T-helper 2 cell treated with Interferon-gamma antibody and Interleukin-4, amounts not matched to agents 5 μg/mL and 100 μg/mL, for 36 hours (primary cell): ENCODE measurements around the gene SYPL2.
"Not testable (repeated sequence)": the region's sequence is repeated elsewhere in the genome, so short reads cannot be mapped to it uniquely, and the experiment has no call there.

Experiments
- DNase-seq: peaks from one replicate; pipeline ENCODE4 v3.0.0; 2021; ENCODE audit warnings: low spot score
- H3K27ac Mint-ChIP-seq: one replicate; pipeline ENCODE4 v1.8.0; 2021; ENCODE audit warnings: mild to moderate bottlenecking, mixed read lengths
- H3K27me3 Mint-ChIP-seq: one replicate; pipeline ENCODE4 v1.8.0; 2021; ENCODE audit warnings: low read depth, mixed read lengths
- H3K36me3 Mint-ChIP-seq: one replicate; pipeline ENCODE4 v1.8.0; 2021; ENCODE audit warnings: low read depth, mixed read lengths
- H3K4me1 Mint-ChIP-seq: one replicate; pipeline ENCODE4 v1.8.0; 2021; ENCODE audit warnings: low read depth, mixed read lengths
- H3K4me3 Mint-ChIP-seq: one replicate; pipeline ENCODE4 v1.8.0; 2022; ENCODE audit warnings: mild to moderate bottlenecking, moderate library complexity, mixed read lengths
- H3K9me3 Mint-ChIP-seq: one replicate; pipeline ENCODE4 v1.8.0; 2021; ENCODE audit warnings: mixed read lengths

The SYPL2 gene

GRCh38 chr1:109447524-109447923 lies 18.8 kb upstream of the SYPL2 start:
- H3K4me3 Mint-ChIP-seq = no peak overlapping the region
- no peaks in the 10 kb centered on the region for H3K36me3 Mint-ChIP-seq
- H3K27me3 Mint-ChIP-seq = peaks cover 41% of the 10 kb centered on the region
- no peaks in the 10 kb centered on the region for H3K4me1 Mint-ChIP-seq
- no peak for DNase-seq
- no peaks in the 10 kb centered on the region for H3K9me3 Mint-ChIP-seq
- no peak overlapping the region for H3K27ac Mint-ChIP-seq

DNA sequence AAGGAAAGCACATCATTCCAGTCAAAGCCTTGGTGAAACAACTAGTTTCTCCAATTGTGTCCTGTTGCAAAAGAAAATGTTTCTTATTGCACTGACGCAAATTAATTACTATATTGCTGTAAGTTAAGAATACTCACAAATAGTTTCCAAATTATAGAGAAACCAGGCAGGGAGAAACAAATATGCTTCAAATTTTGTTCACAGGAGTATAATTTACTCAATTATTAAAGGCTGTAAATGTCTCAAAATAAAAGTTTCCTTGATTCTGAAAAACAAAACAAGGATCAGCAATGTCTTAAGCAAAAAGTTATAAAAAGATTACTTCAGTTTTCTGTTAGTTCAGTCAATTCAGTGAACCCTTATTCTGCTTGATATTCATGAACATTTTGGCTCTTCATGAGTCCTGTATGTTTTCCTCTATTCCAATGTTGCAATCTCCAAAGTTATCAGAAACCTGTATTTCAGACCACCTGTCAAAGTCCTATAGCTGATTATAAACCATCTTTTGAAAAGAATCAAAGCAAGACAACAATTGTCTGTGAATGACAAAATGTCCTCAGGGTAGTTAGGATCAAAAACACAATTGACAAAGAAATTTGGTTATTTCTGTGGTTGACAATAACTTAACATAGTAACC lies 11.7 kb upstream of the SYPL2 start:
- H3K27ac Mint-ChIP-seq = no peak overlapping the region

DNA sequence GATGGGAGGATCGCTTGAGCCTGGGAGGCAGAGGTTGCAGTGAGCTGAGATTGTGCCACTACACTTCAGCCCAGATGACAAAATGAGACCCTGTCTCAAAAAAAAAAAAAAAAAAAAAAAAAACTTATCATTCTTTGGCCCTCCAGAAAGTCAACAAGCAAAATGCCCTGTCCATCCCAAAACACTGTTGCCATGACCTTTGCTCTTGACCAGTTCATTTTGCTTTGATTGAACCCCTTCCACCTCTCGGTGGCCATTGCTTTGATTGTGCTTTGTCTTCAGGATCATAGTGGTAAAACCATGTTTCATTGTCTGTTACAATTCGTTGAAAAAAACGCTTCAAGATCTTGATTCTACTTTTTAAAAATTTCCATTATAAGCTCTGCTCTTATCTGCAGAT lies 8.5 kb upstream of the SYPL2 start:
- Mint-ChIP-seq H3K9me3 (peaks cover 24% of the 10 kb centered on the region), H3K27ac (no peak overlapping the region), H3K4me1 (no peaks in the 10 kb centered on the region), H3K4me3 (no peak overlapping the region), H3K27me3 (peaks cover 41% of the 10 kb centered on the region), H3K36me3 (no peaks in the 10 kb centered on the region)
- no peak for DNase-seq

More for the DNA sequence above, 11.7 kb upstream of the SYPL2 start:
- Mint-ChIP-seq H3K27me3 (peaks cover 40% of the 10 kb centered on the region), H3K4me3 (no peak overlapping the region), H3K36me3 (no peaks in the 10 kb centered on the region), H3K9me3 (peaks cover 24% of the 10 kb centered on the region), H3K4me1 (no peaks in the 10 kb centered on the region)
- DNase-seq = no peak

DNA sequence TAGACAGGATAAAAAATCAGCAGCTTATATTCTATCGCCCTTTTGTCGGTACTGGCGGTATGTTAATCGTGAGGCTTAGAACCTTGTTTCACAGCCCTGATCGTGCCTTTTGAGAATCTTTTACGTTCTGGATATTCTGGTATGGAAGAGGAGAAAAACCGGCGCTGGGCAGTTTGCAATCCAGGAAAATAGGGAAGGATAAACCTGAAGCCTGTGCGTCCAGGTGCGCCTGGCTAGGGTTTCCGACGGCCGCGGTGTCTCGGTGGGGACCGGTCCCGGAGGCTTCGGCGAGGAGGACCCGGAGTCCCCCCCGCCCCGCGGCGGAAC lies 258 bp upstream of the SYPL2 start:
- no peak for DNase-seq
- Mint-ChIP-seq H3K4me1 (peaks cover 1% of the 10 kb centered on the region), H3K36me3 (no peaks in the 10 kb centered on the region), H3K4me3 (peak overlapping the region; percentile 63), H3K9me3 (no peaks in the 10 kb centered on the region), H3K27ac (no peak overlapping the region), H3K27me3 (peaks cover 86% of the 10 kb centered on the region)

DNA sequence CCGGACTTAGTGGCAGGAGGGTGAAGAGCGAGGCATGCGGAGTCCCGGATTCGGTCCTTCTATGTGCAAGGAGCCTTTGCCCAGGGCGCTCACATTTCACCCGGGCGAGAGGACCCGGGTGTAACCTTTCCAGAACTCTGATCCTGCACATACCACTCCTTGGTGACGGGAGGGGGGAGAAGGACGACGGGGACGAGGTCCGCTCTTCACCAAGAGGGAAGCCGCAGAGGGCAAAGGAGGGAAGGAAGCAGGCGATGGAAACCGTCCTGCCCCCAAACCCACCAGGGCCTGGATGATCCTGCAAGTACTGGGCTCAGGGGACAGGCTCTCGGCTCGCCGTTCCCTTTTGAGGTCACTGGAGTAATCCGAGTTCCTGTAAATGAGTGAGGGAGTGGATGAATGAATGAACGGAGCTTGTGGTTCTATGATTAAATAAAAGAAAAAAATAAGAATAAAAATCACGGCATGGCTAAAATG lies 993 bp downstream of the SYPL2 start:
- Mint-ChIP-seq H3K27me3 (peaks cover 79% of the 10 kb centered on the region), H3K4me1 (peaks cover 1% of the 10 kb centered on the region), H3K4me3 (peak overlapping the region; percentile 13), H3K36me3 (no peaks in the 10 kb centered on the region), H3K27ac (no peak overlapping the region), H3K9me3 (no peaks in the 10 kb centered on the region)
- no peak for DNase-seq

DNA sequence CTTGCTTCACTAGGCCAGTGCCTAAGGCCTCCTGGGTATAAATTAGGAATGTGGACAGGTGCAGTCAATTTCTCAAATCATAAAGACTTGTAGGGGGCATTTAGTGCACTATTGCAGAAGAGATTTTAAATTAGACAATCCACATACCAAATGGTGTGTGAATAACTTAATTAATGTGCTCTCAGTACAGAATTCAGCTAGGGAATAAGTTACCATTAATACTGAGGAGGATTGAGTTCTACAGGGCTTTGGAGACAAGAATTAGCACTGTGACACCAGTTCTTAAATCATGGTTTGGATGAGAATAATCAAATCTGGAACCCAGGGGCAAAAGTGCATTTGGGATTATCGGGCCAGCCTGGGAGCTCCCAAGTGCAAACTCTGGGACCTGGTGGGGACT lies 1.7 kb downstream of the SYPL2 start:
- DNase-seq = no peak
- Mint-ChIP-seq H3K9me3 (no peaks in the 10 kb centered on the region), H3K36me3 (no peaks in the 10 kb centered on the region), H3K27ac (no peak overlapping the region), H3K4me3 (no peak overlapping the region), H3K27me3 (peaks cover 75% of the 10 kb centered on the region), H3K4me1 (peaks cover 1% of the 10 kb centered on the region)

GRCh38 chr1:109468903-109469302 lies 2.6 kb downstream of the SYPL2 start:
- Mint-ChIP-seq H3K9me3 (no peaks in the 10 kb centered on the region), H3K36me3 (no peaks in the 10 kb centered on the region), H3K27ac (no peak overlapping the region), H3K27me3 (peaks cover 73% of the 10 kb centered on the region), H3K4me3 (no peak overlapping the region), H3K4me1 (peaks cover 1% of the 10 kb centered on the region)
- no peak for DNase-seq

DNA sequence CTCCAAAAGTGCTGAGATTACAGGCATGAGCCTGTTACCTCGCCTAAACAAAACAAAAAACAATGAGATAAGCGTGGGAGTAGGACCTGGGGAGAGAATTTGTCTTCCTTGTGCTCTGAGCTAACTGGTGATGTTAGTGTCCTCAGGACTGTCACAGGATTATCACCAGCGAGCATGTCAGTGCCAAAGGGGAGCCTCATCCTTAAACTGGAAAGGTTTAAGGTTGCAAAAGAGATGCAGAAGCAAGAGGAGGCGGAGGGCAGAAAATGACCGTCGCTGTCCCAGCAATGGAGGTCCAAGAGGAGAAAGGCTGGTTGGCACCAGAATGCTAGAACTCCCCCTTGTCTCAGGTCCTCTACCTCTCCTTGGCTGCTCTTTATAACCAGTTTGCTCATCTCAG lies 3.9 kb downstream of the SYPL2 start:
- Mint-ChIP-seq H3K4me1 (peaks cover 1% of the 10 kb centered on the region), H3K9me3 (no peaks in the 10 kb centered on the region), H3K27me3 (peaks cover 61% of the 10 kb centered on the region), H3K27ac (no peak overlapping the region), H3K4me3 (no peak overlapping the region), H3K36me3 (no peaks in the 10 kb centered on the region)
- no peak for DNase-seq

- H3K27me3 Mint-ChIP-seq = peaks cover 52% of the 10 kb centered on the region
- H3K4me3 Mint-ChIP-seq = no peak overlapping the region
- DNase-seq = no peak
- no peaks in the 10 kb centered on the region for H3K9me3 Mint-ChIP-seq
- H3K27ac Mint-ChIP-seq = no peak overlapping the region
- no peaks in the 10 kb centered on the region for H3K4me1 Mint-ChIP-seq
- H3K36me3 Mint-ChIP-seq = no peaks in the 10 kb centered on the region
Measured at GRCh38 chr1:109472779-109473178, 6.4 kb downstream of the SYPL2 start.

- H3K4me1 Mint-ChIP-seq, DNase-seq, H3K4me3 Mint-ChIP-seq, H3K27ac Mint-ChIP-seq, H3K36me3 Mint-ChIP-seq, H3K9me3 Mint-ChIP-seq: not testable (repeated sequence)
- H3K27me3 Mint-ChIP-seq = peaks cover 45% of the 10 kb centered on the region
Measured at GRCh38 chr1:109473284-109474057, 7.1 kb downstream of the SYPL2 start.

DNA sequence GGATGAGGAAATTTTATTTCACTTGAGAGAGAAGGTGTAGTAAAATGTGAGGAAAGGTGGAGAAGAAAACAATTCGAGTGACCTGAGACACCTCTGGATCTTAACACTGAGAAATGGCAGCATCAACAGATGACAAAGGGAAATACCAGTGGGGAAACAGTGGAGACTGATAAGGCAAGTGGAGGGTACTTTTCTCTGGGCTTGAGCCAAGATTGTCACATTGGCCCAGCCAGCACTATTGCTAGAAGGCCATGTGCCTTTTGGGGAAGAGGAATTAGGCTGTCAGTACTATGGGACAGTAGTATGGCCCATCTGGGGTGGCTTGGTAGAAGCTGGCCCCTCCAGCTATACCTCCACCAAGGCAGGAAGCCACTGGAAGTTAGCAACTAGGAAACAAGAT lies 8.4 kb downstream of the SYPL2 start:
- H3K27ac Mint-ChIP-seq = no peak overlapping the region
- H3K27me3 Mint-ChIP-seq = peaks cover 43% of the 10 kb centered on the region
- no peaks in the 10 kb centered on the region for H3K36me3 Mint-ChIP-seq
- no peaks in the 10 kb centered on the region for H3K9me3 Mint-ChIP-seq
- no peak overlapping the region for H3K4me3 Mint-ChIP-seq
- H3K4me1 Mint-ChIP-seq = peaks cover 3% of the 10 kb centered on the region
- DNase-seq = no peak

- peaks cover 43% of the 10 kb centered on the region for H3K27me3 Mint-ChIP-seq
- no peaks in the 10 kb centered on the region for H3K9me3 Mint-ChIP-seq
- no peaks in the 10 kb centered on the region for H3K36me3 Mint-ChIP-seq
- no peak for DNase-seq
- no peak overlapping the region for H3K27ac Mint-ChIP-seq
- H3K4me1 Mint-ChIP-seq = peaks cover 3% of the 10 kb centered on the region
- H3K4me3 Mint-ChIP-seq = no peak overlapping the region
Measured at GRCh38 chr1:109475261-109475660, 8.9 kb downstream of the SYPL2 start.

DNA sequence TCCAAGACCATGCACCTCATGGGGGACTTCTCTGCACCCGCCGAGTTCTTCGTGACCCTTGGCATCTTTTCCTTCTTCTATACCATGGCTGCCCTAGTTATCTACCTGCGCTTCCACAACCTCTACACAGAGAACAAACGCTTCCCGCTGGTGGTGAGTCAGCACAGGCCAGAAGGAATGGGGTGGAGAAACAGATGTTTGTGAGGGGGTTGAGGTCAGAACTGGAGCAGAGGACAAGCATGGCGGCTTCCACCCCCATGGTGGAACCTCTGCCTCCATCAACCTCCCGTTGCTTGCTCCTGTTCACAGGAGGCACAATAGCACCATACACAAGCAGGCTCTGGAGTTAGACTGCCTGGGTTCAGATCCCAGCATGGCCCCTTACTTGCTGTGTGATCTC lies 10.5 kb downstream of the SYPL2 start:
- H3K4me3 Mint-ChIP-seq = no peak overlapping the region
- no peaks in the 10 kb centered on the region for H3K9me3 Mint-ChIP-seq
- peaks cover 45% of the 10 kb centered on the region for H3K27me3 Mint-ChIP-seq
- peaks cover 3% of the 10 kb centered on the region for H3K4me1 Mint-ChIP-seq
- no peaks in the 10 kb centered on the region for H3K36me3 Mint-ChIP-seq
- no peak for DNase-seq
- H3K27ac Mint-ChIP-seq = no peak overlapping the region

GRCh38 chr1:109477821-109478220 lies 11.5 kb downstream of the SYPL2 start:
- DNase-seq = no peak
- Mint-ChIP-seq H3K36me3 (no peaks in the 10 kb centered on the region), H3K4me1 (peaks cover 6% of the 10 kb centered on the region), H3K27ac (no peak overlapping the region), H3K27me3 (peaks cover 50% of the 10 kb centered on the region), H3K9me3 (no peaks in the 10 kb centered on the region), H3K4me3 (no peak overlapping the region)

- Mint-ChIP-seq H3K27me3 (peaks cover 45% of the 10 kb centered on the region), H3K4me3 (no peak overlapping the region), H3K27ac (no peak overlapping the region), H3K9me3 (no peaks in the 10 kb centered on the region), H3K36me3 (no peaks in the 10 kb centered on the region), H3K4me1 (peaks cover 13% of the 10 kb centered on the region)
- DNase-seq = no peak
Measured at GRCh38 chr1:109478806-109479205, 12.5 kb downstream of the SYPL2 start.
